HG03565 (cell line): Measurements from ENCODE around the gene VSTM2B.

Experiments used
- ATAC-seq: cut with Tn5 transposase; IDR thresholded peaks from one replicate; pipeline ENCODE4 v1.9.1; 2021; ENCODE audit warnings: mild to moderate bottlenecking, moderate library complexity; ENCODE audit not compliant: unreplicated experiment

The VSTM2B gene

GRCh38 chr19:29563486-29564101 lies 37.8 kb downstream of the VSTM2B start:
- ATAC-seq: no peak

DNA sequence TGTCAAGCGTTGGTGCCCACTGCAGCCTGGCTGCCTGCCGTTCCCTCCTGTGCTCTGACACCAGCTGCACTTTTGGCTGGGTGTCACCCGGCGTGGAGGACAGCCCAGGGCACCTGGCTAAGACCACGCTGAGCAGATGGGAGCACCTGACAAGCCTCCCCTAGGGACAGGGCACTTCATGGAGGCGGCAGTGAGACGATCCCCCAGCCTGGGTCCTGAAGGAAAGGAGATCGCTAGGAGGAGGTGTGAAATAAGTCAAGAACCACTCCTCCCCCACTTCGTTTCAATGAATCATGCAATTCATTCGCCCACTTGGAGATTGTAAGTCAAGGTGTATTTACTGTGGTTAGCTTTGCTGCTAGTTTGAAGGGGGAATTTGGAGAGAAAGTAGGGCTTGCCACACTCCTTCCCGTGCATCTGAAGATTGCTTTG lies 38.8 kb downstream of the VSTM2B start:
- ATAC-seq: no peak

- no peak for ATAC-seq
Measured at GRCh38 chr19:29565171-29565570, 39.4 kb downstream of the VSTM2B start.

DNA sequence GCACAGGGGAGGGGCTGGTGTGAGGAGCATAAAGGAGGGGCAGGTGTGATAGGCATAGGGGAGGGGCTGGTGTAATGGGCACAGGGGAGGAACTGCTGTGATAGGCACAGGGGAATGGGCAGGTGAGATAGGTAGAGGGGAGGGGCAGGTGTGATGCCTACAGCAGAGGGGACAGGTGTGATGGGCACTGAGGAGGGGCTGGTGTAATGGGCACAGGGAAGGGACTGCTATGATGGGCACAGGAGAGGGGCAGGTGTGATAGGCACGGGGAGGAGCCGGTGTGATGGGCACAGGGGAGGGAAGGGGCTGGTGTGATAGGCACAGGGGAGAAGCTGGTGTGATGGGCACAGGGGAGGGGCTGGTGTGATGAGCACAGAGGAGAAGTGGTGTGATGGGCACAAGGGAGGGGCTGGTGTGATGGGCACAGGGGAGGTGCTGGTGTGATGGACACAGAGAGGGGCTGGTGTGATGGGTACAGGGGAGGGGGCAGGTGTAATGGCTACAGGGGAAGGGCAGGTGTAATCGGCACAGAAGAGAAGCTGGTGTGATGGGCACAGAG lies 40.8 kb downstream of the VSTM2B start:
- ATAC-seq: no peak

DNA sequence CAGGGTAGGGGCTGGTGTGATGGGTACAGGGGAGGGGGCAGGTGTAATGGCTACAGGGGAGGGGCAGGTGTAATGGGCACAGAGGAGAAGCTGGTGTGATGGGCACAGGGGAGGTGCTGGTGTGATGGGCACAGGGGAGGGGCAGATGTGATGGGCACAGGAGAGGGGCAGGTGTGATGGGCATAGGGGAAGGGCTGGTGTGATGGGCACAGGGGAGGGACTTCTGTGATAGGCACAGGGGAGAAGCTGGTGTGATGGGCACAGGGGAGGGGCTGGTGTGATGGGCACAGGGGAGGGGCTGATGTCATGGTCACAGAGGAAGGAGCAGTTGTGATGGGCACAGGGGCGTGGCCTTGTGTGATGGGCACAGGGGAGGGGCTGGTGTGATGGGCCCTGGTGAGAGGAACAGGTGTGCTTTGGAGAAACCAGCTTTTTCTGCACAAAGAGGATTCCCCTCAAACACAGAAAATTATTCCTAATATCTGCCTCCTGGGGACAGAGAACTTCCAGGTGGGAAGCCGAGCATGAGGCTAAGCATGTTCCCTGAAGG lies 41.6 kb downstream of the VSTM2B start:
- no peak for ATAC-seq

DNA sequence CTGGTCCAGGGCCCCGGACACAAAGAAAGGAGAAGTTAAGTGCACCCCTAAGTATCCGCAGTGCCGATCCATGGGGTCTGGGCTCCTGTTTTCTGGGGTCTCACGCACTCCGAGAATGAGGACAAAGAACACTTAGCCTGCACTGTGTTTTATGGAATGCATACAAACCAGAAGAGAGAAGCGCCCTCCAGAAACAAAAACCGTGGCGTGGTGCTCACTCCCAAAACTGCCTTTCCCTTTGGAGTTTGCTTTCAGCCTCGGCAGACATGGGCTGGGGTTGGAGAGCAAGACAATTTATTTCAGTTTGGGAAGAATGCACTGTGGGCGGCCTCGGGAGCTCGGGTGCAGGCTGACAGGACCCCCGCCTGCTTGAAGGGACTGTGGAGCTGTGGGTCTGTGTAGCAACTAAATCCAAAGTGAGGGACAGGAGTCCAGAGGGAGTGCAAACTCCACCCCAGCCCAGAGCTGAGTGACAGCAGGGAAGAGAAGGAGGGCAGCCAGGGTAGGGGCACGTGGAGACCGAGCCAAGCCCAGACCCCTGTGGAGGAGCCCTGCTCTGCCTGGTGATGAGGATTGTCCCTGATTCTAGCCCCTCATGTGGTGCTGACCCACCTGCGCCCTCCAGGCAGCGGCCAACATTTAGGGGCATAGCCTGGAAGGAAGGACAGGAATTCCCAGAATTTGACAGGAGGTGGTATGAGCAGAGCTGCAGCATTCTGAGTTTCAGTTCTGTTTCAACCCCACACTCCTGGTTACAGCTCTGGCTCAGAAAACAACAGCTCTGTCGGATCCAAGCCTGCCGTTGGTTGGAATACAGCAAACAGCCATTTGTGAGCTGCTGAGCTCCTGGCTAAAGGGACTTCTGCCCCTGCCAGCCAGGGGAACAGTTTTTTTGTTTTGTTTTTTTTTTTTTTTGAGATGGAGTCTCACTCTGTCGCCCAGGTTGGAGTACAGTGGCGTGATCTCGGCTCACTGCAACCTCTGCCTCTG lies 42.5 kb downstream of the VSTM2B start:
- ATAC-seq: no peak

GRCh38 chr19:29569038-29569911 lies 43.5 kb downstream of the VSTM2B start:
- no peak for ATAC-seq

DNA sequence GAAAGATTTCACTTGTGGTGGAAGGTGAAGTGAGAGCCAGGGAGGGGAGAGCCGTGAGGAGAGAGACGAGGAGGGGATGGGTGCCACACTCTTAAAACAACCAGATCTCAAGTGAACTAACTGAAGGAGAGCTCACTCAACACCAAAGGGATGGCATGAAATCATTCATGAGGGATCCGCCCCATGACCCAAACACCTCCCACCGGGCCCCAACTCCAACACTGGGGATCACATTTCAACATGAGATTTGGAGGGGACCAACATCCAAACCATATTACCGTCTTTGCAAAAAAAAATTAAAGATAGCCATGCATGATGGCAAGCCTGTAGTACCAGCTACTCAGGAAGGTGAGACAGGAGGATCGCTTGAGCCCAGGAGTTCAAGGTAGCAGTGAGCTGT lies 45.4 kb downstream of the VSTM2B start:
- ATAC-seq: no peak

DNA sequence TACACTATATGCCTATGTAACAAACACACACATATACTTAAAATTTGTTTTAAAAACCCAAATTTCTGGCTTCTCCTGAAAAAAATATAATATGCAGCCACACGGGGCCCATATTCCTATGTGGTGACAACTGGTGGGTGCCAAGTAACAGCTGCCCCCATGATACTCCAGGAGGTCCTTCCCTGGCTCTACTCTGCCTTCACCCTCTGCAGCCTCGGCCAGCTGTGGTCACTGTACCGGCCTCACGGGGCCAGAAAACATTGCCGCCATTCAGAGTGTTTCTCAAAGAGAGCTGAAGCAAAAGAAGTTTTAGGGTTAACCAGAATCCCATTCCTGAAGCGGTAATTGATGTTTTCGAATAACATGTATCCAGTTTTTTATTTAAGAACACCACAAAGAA lies 47.7 kb downstream of the VSTM2B start:
- no peak for ATAC-seq

DNA sequence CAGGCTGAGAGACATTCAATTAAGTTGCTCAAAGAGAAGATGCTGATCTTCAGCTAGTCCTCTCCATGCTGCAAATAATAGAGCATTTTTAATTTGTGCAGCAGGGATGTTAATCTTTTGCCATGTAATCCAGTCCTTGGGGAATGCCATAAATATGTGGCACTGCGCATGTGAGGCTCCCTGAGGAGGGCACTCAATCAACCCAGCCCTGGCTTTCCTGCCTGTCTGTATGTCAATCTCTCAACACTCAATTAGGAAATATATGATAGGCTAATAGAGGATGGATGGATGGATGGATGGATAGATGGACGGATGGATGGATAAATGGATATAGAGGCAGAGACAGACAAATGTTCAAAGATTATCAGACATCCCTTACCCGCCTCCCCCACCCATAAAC lies 48.7 kb downstream of the VSTM2B start:
- no peak for ATAC-seq

- no peak for ATAC-seq
Measured at GRCh38 chr19:29576046-29576606, 50.3 kb downstream of the VSTM2B start.

DNA sequence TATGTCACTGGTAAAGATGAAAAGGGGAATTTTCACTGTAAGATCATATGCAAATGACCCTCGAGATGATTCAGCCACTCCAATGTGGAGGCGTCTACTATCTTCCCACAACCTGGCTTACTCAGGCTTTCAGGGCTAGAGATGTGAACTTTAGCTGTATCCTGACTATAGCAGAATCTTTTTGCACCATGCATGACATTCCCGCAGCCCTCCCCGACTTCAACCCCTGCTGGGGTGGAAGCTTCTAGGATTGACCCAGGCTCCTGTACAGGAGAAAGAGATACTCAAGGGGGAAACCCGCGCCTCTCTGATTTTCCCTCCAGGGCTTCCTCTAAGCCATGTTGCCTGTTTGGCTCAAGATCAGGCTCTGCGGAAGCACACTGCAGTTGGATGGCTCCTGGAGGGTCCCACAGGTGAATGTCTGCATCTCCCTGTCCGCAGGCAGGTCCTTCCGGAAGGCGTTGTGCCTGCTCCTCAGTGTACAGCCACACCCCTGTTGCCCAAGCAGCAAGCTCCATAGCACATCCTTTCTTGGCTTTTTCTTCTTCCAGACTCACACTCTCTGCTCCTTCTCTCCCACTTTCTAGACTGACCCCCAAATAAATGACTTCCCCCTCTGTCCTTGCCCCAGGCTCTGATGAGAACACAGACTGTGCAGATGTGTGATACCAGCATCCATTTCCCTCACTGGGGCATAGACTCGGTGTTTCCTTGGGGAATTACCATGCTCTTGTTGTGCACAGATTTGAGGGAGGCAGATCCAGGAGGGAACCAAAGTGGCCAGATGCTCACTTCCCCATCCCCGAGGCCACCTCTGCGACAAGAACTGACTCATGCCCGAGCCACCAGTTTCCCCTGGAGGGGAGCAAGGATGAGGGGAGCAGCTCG lies 51.2 kb downstream of the VSTM2B start:
- ATAC-seq: peak; percentile 54

GRCh38 chr19:29577649-29577963 lies 51.8 kb downstream of the VSTM2B start:
- ATAC-seq: no peak

DNA sequence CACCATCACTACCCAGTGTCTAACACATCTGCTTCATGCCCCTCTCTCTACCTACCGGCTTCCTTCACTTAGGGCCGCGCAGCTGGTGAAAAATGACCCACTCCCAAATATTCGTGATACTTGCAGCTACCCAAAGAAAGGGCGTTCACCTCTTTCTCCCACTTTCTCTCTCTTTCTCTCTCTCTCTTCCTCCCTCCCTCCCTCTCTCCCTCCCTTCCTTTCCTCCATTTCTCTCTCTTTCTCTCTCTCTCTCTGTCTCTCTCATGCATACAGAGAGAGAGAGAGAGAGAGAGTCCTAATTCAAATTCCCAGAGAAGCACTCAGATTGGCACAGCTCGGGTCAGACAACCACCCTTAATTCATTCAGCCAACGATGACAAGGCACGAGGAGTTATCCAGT lies 52.6 kb downstream of the VSTM2B start:
- no peak for ATAC-seq

GRCh38 chr19:29579308-29579910 lies 53.6 kb downstream of the VSTM2B start:
- no peak for ATAC-seq

GRCh38 chr19:29581398-29581797 lies 55.6 kb downstream of the VSTM2B start:
- no peak for ATAC-seq

DNA sequence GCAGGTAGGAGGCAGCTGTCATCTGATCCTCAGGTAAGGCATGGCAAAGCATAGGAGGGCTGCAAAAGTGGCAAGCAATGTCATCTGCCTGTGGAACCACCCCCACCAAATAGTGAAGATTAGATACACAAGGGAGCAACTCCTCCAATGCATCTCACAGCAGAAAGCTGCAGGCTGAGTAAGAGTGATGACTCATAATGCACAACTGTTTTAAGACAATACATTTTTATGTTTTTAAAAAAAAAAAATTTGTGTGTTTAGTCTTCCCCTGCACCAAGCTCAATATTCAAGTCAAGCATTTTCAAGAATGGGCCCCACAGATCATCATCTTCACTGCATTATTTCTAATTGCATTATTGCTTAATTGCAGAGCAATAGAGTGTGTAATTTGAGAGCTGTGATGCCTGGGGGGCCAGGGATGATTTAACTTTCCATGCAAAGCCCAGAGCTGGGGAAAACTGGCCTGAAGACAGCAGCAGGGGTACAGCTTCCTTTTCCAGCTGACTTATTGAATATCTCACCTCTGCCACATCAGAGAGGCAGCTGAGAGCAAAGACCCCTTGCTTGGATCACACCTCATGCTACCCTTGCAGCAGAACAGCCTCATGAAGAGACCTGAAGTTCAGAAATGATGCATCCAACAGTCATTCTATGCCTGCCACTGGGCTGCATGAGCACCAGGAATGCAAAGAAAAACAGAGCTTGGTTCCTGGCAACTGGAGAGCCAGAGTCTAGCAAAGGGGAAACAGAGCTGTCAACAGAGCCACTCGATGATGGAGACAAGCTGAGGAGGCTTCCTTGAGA lies 57.6 kb downstream of the VSTM2B start:
- no peak for ATAC-seq

DNA sequence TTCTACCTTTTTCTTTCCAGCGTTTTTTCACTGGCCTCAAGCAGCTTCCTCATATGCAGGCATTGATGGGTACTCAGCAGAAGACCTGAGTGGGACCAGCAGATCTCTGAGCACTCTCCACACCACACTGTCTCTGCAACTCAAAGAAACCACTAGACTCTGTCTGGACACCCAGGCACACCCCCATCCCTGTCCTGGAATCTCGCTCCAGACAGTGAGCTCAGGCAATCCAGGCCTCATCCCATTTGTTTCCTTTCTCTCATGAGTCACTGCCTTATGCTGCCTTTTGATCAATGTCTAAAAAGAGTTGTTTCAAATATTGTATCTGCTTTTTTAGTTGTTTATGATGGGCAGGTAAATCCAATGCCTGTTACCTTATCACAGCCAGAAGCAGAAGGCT lies 60.6 kb downstream of the VSTM2B start:
- ATAC-seq: no peak
